OCI-M2 (cell line): ENCODE results near the gene EXT2.

Source experiments
- DNase-seq: peaks from one replicate; lab custom pipeline; 2025; ENCODE audit not compliant: unreplicated experiment; lab: John Stamatoyannopoulos, UW

EXT2 gene

DNA sequence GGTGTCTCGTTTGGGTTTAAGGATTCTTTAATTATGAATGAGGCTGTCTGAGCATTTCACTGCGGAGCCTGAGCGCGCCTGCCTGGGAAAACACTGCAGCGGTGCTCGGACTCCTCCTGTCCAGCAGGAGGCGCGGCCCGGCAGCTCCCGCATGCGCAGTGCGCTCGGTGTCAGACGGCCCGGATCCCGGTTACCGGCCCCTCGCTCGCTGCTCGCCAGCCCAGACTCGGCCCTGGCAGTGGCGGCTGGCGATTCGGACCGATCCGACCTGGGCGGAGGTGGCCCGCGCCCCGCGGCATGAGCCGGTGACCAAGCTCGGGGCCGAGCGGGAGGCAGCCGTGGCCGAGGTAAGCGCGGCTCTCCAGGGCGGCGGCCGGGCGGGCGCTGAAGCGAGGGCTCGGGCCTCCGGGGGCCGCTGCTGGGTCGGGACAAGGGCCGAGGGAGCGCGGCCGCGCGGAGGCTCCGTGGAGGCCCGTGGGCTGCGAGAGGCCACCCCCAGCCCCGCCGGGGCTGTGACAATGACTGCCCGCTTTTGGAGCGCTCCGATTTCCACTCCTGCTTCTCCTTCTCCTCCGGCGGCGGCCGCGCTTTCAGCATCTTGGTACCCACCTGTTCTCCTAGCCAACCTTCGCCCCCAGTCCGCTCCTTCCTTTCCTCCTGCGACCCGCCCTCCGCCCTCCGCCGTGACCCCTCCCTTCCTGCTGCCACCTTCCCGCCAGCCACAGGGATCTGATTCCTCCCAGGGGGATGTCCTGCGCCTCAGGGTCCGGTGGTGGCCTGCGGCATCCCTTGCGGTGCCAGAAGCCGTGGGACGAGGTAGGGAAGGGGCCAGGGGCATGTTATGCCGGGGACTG lies at the start of gene EXT2:
EXT2 (plus strand) TSS at position 173 of the 854 bp plus-strand sequence. CDS start 12,035 bp downstream, outside the sequence.
- DNase-seq: peak; percentile 11

DNA sequence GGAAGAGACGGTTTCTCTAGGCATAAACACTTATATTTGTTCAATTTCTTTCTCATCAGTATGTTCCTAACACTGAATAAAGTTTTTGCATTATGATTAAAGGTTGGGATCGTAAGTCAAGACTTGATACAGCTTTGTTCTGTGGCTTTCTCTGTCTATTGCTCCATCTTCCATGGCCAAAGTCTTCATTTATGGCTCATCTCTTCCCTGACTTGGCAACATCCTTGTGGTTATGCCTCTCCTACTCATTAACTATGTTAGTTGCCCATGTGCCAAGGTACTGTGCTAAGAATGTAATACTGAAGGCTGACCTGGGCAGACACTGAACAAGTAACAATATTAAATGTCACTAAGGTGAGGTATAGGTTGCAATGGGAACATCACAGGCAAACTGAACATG lies 49.3 kb upstream of the EXT2 start:
- DNase-seq: no peak

DNA sequence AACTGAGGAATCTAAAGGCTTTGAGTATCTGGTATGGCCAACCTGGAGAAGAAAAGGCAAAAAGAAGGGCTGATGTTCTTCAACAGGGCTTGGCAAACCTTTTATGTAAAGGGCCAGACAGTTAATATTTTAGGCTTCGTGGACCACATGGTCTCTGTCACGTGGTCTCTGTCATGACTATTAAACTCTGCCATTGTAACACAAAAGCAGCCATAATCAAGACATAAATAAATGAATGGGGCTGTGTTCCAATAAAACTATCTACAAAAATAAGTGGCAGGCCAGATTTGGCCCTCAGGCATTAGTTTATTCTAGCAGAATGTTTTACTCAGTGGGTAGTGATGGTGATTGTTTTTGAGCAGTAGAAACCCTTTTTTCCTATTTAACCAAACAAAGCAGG lies 48.2 kb upstream of the EXT2 start:
- DNase-seq: no peak

DNA sequence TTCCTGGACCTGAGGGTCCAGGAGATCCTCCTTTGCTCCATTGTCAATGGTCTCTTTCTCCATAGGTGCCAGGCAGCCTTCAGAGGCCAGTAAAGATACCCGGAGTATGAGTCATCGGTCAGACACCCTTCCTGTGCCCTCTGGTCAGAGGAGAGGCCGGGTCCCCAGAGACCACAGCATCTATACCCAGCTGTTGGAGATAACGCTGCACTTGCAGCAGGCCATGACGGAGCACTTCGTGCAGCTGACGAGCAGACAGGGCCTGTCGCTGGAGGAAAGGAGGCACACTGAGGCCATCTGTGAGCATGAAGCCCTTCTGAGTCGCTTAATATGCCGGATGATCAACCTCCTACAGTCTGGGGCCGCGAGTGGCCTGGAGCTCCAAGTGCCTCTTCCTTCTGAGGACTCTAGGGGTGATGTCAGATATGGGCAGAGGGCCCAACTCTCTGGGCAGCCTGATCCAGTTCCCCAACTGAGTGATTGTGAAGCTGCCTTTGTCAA lies 47.5 kb upstream of the EXT2 start, which contains the start of gene ACCSL:
ACCSL (plus strand) TSS at position 51 of the 501 bp plus-strand sequence; CDS start at position 107, 56 bp downstream.
- DNase-seq: no peak

DNA sequence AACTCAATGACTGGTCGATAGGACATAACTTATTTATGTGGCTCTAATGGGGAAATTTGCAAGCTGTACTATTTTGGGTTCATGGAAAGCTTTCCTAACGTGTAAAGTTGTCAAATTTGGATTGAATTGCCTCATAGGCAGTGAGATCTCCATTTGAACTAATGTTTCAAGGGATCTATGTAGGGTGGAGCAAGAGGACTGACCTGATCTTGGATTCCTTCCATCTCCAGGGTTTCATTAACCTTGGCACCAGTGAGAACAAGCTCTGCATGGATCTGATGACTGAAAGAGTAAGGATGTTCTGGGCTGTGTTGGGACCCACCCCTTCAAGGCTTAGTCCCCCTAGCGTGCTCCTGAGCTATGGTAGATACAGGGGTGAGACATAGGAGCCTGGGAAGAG lies 45.6 kb upstream of the EXT2 start:
- DNase-seq: no peak

DNA sequence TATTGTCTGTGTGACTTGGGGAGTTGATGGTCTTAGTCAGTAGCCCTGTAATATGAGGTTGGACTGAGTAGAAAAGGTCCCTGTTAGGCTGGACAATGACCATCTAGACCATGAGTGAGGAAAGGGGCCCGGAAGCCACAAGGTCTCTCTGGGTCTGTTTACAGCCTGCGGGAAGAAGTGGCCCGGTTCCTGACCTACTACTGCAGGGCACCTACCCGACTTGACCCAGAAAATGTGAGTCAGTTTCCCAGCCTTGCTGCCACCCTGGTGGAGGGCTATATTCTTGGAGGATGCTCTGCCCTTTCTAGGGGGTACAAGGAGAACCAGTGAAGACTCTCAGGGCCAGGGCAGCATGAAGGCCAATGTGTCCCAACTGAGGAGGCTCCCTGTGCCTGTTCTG lies 44.3 kb upstream of the EXT2 start:
- no peak for DNase-seq

DNA sequence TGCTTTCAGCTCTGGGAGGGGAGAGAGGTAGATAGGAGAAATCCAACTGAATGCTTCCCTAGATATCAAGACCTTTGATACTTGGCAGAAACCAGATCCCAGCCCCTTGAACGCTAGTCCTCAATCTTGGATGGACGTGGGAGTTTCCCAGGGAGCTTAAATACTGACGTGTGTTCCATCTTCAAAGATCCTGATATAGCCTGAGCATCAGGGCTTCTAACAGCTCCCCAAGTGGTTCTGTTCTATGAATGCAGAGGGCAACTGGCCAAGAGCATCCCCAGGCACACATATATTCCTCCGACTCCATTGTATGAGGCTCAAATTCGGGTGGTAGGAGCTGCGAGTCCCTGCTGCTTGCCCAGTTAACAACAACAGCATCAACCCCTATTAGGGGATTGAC lies 38.1 kb upstream of the EXT2 start:
- DNase-seq: no peak

DNA sequence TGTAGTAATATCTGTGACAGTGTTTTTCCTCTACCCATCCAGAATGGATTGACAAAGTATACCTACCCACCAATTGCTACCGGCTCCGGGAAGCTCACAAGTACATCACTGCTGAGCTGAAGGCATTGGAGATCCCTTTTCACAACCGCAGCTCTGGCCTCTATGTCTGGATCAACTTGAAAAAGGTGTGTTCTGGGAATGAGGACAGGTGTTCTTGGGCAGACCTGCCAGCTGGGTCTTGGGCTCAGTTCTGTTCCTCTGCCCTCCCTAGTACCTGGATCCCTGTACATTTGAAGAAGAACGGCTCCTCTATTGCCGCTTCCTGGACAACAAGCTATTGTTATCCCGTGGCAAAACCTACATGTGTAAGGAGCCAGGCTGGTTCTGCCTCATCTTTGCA lies 37.2 kb upstream of the EXT2 start:
- no peak for DNase-seq

DNA sequence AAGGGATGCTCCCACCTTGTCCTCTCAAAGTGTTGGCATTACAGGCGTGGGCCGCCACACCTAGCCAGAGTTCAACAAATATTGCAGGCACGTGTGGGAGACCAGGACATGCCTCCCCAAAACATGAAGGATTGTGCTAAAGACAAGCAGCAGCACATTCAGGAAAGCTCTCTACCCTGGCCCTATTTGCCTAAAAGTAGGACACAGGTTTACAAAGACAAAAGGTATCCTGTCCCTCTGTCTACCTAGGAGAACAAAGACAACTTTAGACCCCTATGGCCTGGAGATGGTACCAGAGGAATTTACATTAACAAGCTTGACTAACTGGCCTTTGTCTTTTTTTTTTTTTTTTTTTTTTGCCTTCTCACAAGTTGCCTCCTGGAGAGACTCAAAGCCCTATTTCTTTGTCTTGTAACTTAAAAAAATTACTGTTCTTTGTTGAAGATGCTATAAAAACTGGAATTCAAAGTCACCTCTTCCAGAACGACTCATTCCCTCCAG lies 30.3 kb upstream of the EXT2 start:
- DNase-seq: no peak

DNA sequence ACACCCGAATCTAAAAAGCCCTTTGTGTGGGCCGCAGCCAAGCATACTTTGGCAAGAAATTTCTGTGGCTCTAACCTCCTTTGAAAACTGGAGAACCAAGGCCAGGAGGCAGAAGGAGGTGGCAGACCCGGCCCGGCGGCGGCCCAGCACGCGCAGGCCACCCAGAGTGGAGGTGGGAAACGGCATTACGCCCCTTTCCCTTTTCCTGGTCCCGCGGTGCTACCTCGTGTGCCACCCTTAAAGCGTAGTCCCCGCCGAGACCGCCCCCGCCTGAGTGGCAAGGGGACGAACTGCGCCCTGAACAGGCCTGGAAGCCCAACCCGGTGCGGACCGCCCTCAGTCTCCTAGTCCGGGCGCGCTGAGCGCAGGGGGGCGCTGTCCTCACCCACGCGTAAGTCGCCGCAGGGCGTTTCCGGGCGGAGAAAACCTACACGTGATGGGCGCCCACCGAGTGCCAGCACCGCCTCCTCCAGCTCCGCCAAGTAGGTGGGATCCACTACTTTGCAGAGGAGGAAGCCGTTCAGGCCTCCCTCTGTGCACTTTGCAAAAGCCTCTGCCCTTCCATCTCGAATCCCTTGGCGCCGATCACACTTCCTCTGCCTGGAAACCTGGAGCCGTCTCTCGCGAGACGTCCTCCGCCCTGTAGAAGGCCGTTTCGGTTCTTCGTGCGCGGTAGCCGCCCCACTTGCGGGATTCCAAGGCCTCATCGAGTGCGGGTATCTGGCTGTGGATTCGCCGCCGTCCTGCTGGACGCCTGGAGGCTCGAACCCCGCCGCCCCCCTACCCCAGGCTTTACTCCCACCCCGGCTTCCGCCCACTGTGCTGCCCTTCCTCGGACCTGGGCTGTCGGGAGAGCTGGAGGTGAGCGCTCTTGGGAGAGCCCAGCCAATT lies 29.4 kb upstream of the EXT2 start, which contains the start of gene ACCS:
ACCS (plus strand) TSS at position 430 of the 891 bp plus-strand sequence. CDS start 1,358 bp downstream, outside the sequence.
- DNase-seq: peak; percentile 58

DNA sequence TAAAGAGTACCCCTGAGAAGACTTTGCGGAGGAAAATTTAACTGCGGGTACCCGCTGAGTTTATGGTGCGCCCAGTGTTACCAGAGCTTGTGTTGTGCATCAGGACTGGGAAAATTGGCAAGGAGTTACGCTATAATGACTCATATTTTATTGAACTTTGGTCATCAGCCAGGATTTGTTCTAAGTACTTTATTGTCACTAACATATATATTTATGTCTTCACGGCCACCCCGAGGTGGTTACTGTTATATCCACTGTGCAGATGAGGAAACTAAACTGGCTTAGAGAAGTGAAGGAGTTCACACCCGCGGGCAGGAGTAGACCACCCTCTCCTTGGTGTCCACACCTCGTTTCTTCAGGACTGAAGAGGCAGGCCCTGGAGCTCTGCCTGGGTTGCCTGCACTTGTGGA lies 28.7 kb upstream of the EXT2 start:
- no peak for DNase-seq

DNA sequence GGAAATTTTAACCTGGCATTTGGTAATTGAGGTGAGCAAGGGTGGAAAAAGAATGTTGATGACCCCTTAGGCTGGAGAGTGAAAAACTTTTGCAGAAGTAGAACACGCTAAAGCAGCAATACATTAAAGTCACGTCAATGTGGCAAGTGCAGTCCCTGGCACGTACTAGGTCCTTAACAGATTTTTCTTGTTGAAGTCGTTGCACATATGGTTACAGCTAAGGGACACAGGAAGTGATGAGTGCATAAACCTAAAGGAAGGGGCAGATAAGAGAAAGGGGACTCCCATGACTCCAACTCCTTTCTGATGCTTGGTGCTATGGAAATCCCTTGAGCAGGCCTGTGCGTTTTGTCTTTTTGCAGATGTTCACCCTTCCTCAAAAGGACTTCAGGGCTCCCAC lies 28.2 kb upstream of the EXT2 start:
- DNase-seq: no peak

DNA sequence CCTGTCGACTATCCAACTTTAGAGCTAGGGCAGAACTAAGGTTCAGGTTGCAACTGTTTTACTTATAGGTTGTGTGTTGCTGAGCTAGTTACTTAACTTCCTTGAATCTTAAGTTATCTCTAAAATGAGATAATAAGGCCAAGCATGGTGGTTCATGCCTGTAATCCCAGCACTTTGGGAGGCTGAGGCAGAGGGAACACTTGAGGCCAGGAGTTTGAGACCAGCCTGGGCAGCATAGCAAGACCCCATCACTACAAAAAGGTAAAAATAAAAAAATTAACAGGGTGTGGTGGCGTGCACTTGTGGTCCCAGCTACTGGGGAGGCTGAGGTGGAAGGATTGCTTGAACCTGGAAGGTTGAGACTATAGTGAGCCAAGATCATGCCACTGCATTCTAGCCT lies 27.3 kb upstream of the EXT2 start:
- DNase-seq: no peak

DNA sequence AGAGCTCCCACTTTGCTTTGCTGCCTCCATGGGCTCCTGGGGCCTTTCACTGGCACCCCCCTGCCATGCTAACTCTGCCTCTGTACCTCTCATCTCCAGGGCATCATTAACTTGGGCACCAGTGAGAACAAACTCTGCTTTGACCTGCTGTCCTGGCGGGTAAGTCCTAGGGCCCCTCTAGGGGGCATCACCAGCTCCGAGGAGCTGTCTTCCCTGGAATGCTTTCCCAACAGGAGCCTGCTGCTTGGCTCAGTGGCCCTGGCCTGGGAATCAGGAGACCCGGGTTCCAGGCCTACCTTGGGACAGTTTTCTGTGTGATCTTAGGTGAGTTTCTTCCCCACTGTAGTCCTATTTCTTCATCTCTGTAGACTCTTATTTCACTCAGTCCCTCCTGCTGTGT lies 24.3 kb upstream of the EXT2 start:
- no peak for DNase-seq

DNA sequence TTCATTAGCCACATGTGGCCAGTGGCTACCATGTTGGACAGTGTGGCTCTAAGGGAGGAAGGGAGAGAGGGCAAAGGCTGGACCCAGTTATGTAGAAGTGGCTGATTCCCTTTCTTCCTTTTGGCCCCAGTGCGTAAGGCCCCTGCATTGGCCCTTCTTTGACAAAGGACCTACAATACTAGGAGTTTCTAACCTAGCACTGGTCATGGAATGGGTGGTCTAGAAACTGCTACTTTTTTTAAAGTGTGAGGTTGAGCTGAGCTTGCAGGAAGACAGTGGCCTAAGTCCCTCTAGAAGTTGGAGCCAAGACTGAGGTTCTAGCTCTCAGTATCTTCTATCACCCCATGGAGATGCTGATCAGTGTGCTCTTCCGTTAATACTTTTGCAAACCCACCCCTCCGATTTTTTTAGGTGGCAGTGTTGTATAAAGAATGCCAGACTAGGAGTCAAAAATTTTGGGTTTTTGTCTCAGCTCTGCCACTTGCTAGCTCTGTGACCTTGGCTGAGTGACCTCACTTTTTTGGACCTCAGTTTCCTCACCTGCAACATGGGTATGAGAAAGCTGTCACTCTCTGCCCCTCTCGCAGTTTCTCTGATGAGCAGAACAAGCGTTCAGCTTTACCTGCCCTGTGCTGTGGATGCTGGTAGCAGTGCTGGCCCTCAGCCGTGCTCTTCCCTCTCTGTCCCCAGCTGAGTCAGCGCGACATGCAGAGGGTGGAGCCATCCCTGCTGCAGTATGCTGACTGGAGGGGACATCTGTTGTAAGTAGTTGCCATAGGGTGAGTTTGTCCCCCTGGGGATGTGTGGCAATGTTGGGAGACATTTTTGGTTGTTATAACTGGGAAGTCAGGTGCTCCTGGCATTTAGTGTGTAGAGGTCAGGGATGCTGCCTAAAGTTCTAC lies 22.5 kb upstream of the EXT2 start:
- DNase-seq: no peak

DNA sequence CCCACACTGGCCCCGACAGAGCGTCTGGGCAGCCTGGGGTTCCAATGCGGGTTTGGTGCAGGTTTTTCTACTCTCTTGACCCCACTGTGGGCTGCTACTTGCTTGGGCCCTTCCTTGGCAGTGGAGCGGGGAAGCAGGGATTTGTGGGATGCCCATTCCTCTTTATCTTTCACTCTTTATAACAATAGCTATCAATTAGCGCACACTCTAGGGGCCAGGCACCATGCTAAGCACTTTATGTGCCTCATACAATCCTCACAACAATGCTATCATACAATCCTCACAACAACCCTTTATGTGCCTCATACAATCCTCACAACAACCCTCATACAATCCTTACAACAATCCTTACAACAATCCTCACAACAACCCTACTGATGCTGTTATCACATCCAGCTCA lies 16.7 kb upstream of the EXT2 start:
- DNase-seq: no peak

DNA sequence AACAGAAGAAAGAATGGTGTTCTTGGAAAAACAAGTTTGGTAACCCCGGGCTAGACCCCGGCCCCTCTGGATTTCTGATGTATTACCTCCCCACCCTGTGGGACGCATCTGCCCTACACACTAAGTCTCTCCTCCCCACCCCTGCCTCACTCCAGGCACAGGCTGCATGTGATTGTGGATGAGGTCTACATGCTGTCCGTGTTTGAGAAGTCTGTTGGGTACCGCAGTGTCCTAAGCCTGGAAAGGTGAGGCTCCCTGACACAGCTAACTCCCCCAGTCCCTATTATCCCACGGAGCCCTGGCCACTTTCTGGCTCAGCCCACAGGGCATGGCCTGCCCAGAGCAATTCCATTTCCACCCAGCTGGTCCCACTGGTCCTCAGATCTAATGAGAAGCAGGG lies 16.1 kb upstream of the EXT2 start:
- no peak for DNase-seq

DNA sequence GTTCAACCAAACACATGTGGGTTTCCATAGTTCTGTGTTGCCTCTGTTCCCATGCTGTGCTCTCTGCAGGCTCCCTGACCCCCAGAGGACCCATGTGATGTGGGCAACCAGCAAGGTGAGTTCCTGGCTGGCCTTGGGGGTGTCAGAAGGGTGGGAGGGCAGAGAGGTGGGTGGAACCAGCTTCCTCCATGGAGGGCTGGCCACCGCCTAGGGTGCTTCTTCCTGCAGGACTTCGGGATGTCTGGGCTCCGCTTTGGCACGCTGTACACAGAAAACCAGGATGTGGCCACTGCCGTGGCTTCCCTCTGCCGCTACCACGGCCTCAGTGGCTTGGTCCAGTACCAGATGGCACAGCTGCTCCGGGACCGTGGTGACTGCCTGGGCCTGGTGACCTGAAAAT lies 14.5 kb upstream of the EXT2 start:
- no peak for DNase-seq

DNA sequence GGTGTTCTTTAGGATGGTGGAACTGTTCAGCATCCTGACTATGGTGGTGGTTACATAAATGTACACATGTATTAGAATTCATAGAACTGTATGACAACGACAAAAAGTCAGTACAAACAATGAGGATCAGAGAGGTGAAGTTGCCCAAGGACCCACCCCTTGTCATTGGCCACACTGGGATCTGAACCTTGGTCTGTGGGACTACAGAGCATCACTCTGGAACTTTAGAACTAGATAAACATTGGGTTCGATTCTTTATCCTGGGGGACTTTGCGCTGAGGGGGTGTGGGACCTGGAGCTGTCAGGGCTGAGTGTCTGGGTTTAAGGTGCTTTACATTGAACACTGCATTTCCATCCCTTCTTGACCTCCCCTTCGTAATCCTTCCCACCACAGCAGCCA lies 12.8 kb upstream of the EXT2 start:
- DNase-seq: no peak

DNA sequence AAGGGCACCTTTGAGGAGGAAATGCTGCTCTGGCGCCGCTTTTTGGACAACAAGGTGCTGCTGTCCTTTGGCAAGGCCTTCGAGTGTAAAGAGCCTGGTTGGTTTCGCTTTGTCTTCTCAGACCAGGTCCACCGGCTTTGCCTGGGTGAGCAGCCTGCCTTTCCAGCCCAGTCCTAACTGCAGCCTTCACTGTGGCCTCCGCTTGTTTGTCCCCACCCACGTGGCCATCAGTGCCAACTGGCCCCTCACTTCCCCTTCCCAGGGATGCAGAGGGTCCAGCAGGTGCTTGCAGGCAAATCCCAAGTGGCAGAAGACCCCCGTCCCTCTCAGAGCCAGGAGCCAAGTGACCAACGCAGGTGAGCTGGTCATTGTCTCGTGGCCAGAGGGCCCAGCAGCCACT lies 12.0 kb upstream of the EXT2 start:
- DNase-seq: no peak
